Fibroblast of lung (primary cell): ENCODE data around the gene FCRL1.

Experiments used
- EZH2 ChIP-seq: IDR thresholded peaks from 2 replicates; pipeline ENCODE4 v1.5.1; 2012; ENCODE audit warnings: low read length, control low read depth, mild to moderate bottlenecking; ENCODE audit errors: missing control alignments
- TF ChIP-seq, protein P1 (sequence below), 2 donors: IDR thresholded peaks in 1 of 2; conservative IDR thresholded peaks in 1 of 2; 1 replicate in 1 of 2; 2 replicates in 1 of 2; pipeline ENCODE4 v1.5.1; 2011 to 2012; ENCODE audit warnings: low read length in 2 of 2, control low read depth in 1 of 2, inconsistent platforms in 1 of 2, low read depth in 1 of 2, mild to moderate bottlenecking in 1 of 2

DNA sequence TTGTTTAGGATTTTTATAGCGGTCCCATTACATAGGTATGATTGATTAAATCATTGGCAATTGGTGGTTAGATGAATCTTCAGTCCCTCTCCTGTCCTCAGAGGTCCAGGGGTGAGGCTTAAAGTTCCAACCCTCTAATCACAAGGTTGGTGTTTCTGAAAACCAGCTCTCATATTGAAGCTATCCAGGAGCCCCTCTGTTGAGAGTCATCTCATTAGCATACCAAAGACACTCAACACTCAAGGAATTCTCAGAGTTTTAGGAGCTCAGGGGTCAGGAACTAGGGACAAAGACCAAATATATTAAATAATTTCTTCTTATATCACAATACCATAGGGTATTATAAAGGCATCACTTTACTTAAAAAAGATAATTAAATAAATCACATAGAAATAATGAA, 66.3 kb downstream of the FCRL1 start:
- TF ChIP-seq, protein P1, sequence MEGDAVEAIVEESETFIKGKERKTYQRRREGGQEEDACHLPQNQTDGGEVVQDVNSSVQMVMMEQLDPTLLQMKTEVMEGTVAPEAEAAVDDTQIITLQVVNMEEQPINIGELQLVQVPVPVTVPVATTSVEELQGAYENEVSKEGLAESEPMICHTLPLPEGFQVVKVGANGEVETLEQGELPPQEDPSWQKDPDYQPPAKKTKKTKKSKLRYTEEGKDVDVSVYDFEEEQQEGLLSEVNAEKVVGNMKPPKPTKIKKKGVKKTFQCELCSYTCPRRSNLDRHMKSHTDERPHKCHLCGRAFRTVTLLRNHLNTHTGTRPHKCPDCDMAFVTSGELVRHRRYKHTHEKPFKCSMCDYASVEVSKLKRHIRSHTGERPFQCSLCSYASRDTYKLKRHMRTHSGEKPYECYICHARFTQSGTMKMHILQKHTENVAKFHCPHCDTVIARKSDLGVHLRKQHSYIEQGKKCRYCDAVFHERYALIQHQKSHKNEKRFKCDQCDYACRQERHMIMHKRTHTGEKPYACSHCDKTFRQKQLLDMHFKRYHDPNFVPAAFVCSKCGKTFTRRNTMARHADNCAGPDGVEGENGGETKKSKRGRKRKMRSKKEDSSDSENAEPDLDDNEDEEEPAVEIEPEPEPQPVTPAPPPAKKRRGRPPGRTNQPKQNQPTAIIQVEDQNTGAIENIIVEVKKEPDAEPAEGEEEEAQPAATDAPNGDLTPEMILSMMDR (conservative IDR thresholded peaks at IDR 0.05 in 1 of 2, IDR thresholded peaks at IDR 0.05 in 1 of 2; ENCODE audit: low read depth in 1 of 2, low read length in 2 of 2) = no peak
- TF ChIP-seq EZH2 = no peak
